ENCODE results near the gene EPHA3. TPM values are rescaled to one million over a fixed set of nuclear protein-coding genes. Genes with fewer than 3 reads are reported as not detected.

Gene EPHA3
- total RNA-seq, 1 donor from 2014 or later, result 3.3 TPM

GRCh38 chr3:89180334-89180733 lies 72.9 kb downstream of the EPHA3 start:
- Histone ChIP-seq H3K4me1 (no peaks in the 10 kb centered on the region), H3K36me3 (no peaks in the 10 kb centered on the region), H3K9me3 (no peaks in the 10 kb centered on the region), H3K27ac (no peak overlapping the region), H3K27me3 (no peaks in the 10 kb centered on the region), H3K4me3 (no peak overlapping the region)
- intact Hi-C loops (cut with DNase I), result no loop called here
- DNase-seq (ENCODE audit: low spot score in 2 of 2), result no peak
- TF ChIP-seq CTCF (IDR thresholded peaks at IDR 0.05), result no peak

- no peaks in the 10 kb centered on the region for H3K9me3 ChIP-seq
- intact Hi-C loops (cut with DNase I), result no loop called here
Measured at GRCh38 chr3:89182056-89182455, 74.6 kb downstream of the EPHA3 start.

GRCh38 chr3:89184151-89184995 lies 77.0 kb downstream of the EPHA3 start:
- Histone ChIP-seq H3K36me3 (no peaks in the 10 kb centered on the region), H3K27me3 (no peaks in the 10 kb centered on the region), H3K4me3 (no peak overlapping the region), H3K9me3 (no peaks in the 10 kb centered on the region), H3K27ac (no peak overlapping the region), H3K4me1 (no peaks in the 10 kb centered on the region)
- DNase-seq (ENCODE audit: low spot score in 2 of 2), result no peak
- intact Hi-C loops (cut with DNase I), result no loop called here
- TF ChIP-seq CTCF (IDR thresholded peaks at IDR 0.05), result no peak

More at GRCh38 chr3:89182056-89182455, 74.6 kb downstream of the EPHA3 start:
- no peak overlapping the region for H3K27ac ChIP-seq
- no peak overlapping the region for H3K4me3 ChIP-seq
- no peak for TF ChIP-seq CTCF (IDR thresholded peaks at IDR 0.05)
- H3K27me3 ChIP-seq, result no peaks in the 10 kb centered on the region
- DNase-seq (ENCODE audit: low spot score in 2 of 2), result no peak
- no peaks in the 10 kb centered on the region for H3K4me1 ChIP-seq
- H3K36me3 ChIP-seq, result no peaks in the 10 kb centered on the region

- no peak for TF ChIP-seq CTCF (IDR thresholded peaks at IDR 0.05)
- no peaks in the 10 kb centered on the region for H3K9me3 ChIP-seq
- no peaks in the 10 kb centered on the region for H3K27me3 ChIP-seq
- DNase-seq (ENCODE audit: low spot score in 2 of 2), result no peak
- intact Hi-C loops (cut with DNase I), result no loop called here
- no peak overlapping the region for H3K27ac ChIP-seq
- H3K36me3 ChIP-seq, result no peaks in the 10 kb centered on the region
- no peaks in the 10 kb centered on the region for H3K4me1 ChIP-seq
- H3K4me3 ChIP-seq, result no peak overlapping the region
Measured at GRCh38 chr3:89186456-89186855, 79.0 kb downstream of the EPHA3 start.

GRCh38 chr3:89198591-89198990 lies 91.2 kb downstream of the EPHA3 start:
- H3K27ac ChIP-seq, result no peak overlapping the region
- no peaks in the 10 kb centered on the region for H3K27me3 ChIP-seq
- no peak for TF ChIP-seq CTCF (IDR thresholded peaks at IDR 0.05)
- no peaks in the 10 kb centered on the region for H3K36me3 ChIP-seq
- H3K9me3 ChIP-seq, result no peaks in the 10 kb centered on the region
- H3K4me1 ChIP-seq, result no peaks in the 10 kb centered on the region
- no peak overlapping the region for H3K4me3 ChIP-seq
- intact Hi-C loops (cut with DNase I), result no loop called here
- no peak for DNase-seq (ENCODE audit: low spot score in 2 of 2)

All from ascending aorta (tissue), 2 donors.